Lung microvascular endothelial cell (primary cell): ENCODE measurements around the gene TFEB. TPM values are rescaled to one million over a fixed set of nuclear protein-coding genes. Genes with fewer than 3 reads are reported as not detected.
A peak's percentile ranks its signal among the peaks of the same experiment; 100 is the strongest.

Experiments used
- DNase-seq, 2 donors: peaks; one replicate each; pipeline versions ENCODE4 v3.0.0 to v3.0.0-alpha.2; 2010; ENCODE audit warnings: low read depth in 2 of 2
- total RNA-seq: library from RNA; depleted of rRNA; stranded (reverse); fragments of >200 nt; gene quantifications from 2 replicates; pipeline ENCODE4 v1.2.1, GENCODE V29; 2014

TFEB gene
- total RNA-seq, 1 donor from 2014 or later: 6.0 TPM

GRCh38 chr6:41739041-41739440 is 3.6 kb upstream of the TFEB start:
- no peak for DNase-seq

GRCh38 chr6:41737591-41738130 is 2.3 kb upstream of the TFEB start:
- DNase-seq: no peak

GRCh38 chr6:41736800-41737555 is 1.6 kb upstream of the TFEB start:
- no peak for DNase-seq

- no peak for DNase-seq
These were observed 852 bp upstream of the TFEB start for GRCh38 chr6:41736186-41736733.

GRCh38 chr6:41734666-41735426 is 562 bp downstream of the TFEB start:
- DNase-seq: peak; percentile 72 to 82

- peak; percentile 63 to 71 for DNase-seq
These were observed 1.4 kb downstream of the TFEB start for GRCh38 chr6:41733707-41734665.

GRCh38 chr6:41733360-41733706 is 2.1 kb downstream of the TFEB start:
- DNase-seq: peak in 1 of 2 donors; percentile 20

- DNase-seq: no peak
These were observed 2.6 kb downstream of the TFEB start for GRCh38 chr6:41732591-41733359.

- DNase-seq: no peak
These were observed 3.3 kb downstream of the TFEB start for GRCh38 chr6:41732149-41732548.

- no peak for DNase-seq
These were observed 3.8 kb downstream of the TFEB start for GRCh38 chr6:41731561-41732086.

- DNase-seq: peak in 1 of 2 donors; percentile 24
These were observed 4.6 kb downstream of the TFEB start for GRCh38 chr6:41730531-41731436.

GRCh38 chr6:41729624-41730023 is 5.8 kb downstream of the TFEB start:
- DNase-seq: no peak

GRCh38 chr6:41728954-41729353 is 6.5 kb downstream of the TFEB start:
- DNase-seq: no peak

- no peak for DNase-seq
These were observed 7.1 kb downstream of the TFEB start for GRCh38 chr6:41728073-41728936.

GRCh38 chr6:41727705-41728072 is 7.7 kb downstream of the TFEB start:
- DNase-seq: no peak

- DNase-seq: no peak
These were observed 8.5 kb downstream of the TFEB start for GRCh38 chr6:41726876-41727275.

- no peak for DNase-seq
These were observed 10.6 kb downstream of the TFEB start for GRCh38 chr6:41724586-41725501.
